ENCODE results near the gene GDF2.

GRCh38 chr10:47305566-47305965, 16.7 kb upstream of the GDF2 start:
- TF ChIP-seq CTCF (IDR thresholded peaks at IDR 0.05) = no peak
- TF ChIP-seq POLR2A (IDR thresholded peaks at IDR 0.05) = no peak

Measured in vagina (tissue), 2 donors.